Right renal pelvis (tissue), 4 donors: ENCODE results near the gene SMAD4. TPM values are rescaled to one million over a fixed set of nuclear protein-coding genes. Genes with fewer than 3 reads are reported as not detected.
"Not testable (repeated sequence)": the region's sequence is repeated elsewhere in the genome, so short reads cannot be mapped to it uniquely, and the experiment has no call there.

ENCODE experiments used
- DNase-seq, 4 donors: peaks; one replicate each; pipeline ENCODE4 v3.0.0-alpha.2; 2013; ENCODE audit warnings: low read depth in 4 of 4, low spot score in 3 of 4, missing footprints in 1 of 4
- polyA plus RNA-seq, 4 donors: library from polyadenylated mRNA; unstranded; fragments of 120-200 nt; gene quantifications; one replicate each; pipeline ENCODE4 v1.2.1, GENCODE V29; 2013; ENCODE audit not compliant: insufficient read length in 4 of 4

The SMAD4 gene
- polyA plus RNA-seq, 4 donors = 151 to 206 (median 189) TPM

DNA sequence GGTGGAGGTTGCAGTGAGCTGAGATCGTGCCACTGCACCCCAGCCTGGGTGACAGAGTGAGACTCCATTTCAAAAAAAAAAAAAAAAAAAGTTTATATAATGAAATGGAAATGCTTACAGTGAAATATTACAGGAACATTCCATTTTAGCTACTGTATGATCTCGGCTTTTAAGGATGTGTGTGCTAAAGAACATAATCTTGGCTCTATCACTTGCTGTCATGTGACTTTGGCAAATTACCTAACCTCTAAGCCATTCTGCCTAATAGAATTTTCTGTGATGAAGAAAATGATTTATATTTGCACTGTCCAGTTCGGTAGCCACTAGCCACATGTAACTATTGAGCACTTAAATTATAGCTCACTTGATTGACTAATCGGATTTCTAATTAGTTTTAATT is 36.3 kb downstream of the SMAD4 start:
- DNase-seq = no peak

DNA sequence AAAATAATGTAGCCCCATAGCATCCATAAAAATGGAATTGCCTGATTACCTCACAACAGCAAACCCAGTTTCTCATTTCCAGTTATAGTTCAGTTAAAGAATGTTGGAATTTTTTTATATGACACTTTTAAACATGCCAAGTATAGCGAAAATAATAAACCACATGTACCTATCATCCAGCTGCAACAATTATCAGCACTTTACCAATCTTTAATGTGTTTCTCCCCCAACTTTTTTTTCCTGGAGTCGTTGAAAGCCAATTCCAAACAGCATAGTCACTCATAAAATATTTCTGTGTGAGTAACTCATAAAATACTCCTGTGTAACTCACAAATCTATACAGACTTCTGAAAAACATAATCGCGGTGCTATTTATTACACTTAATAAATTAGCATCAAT is 38.1 kb downstream of the SMAD4 start:
- no peak for DNase-seq

DNA sequence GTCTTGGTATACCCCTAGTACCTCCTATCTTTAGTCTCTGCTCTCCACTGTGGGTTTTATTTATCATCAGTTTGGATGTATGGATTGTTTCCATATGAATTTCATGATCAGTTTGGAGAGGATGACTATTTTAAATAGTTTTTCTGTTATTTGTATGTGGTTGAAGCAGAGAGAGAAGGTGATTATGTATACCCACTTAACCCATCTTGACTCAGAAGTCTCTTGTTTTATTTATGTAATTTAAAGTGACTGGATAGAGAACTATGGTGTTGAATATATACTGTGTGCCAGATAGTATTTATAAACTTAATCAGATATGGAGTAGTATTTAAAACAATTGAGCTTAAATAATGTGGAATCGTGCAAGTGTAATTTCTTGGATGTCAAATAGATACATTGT is 39.9 kb downstream of the SMAD4 start:
- no peak for DNase-seq

DNA sequence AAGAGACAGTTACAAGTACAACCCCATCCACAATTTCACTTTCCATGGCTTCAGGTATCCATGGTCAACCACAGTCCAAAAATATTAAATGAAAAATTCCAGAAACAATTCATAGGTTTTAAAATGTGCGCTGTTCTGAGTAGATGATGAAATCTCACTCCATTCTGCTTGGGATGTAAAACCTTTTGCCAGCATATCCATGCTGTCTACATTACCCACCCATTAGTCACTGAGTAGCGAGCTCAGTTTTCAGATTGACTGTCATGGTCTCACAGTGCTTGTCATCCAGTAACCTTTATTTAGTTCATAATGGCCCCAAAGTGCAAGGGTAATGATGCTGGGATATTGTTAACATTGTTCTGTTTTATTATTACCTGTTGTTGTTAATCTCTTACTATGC is 40.5 kb downstream of the SMAD4 start:
- DNase-seq = no peak

DNA sequence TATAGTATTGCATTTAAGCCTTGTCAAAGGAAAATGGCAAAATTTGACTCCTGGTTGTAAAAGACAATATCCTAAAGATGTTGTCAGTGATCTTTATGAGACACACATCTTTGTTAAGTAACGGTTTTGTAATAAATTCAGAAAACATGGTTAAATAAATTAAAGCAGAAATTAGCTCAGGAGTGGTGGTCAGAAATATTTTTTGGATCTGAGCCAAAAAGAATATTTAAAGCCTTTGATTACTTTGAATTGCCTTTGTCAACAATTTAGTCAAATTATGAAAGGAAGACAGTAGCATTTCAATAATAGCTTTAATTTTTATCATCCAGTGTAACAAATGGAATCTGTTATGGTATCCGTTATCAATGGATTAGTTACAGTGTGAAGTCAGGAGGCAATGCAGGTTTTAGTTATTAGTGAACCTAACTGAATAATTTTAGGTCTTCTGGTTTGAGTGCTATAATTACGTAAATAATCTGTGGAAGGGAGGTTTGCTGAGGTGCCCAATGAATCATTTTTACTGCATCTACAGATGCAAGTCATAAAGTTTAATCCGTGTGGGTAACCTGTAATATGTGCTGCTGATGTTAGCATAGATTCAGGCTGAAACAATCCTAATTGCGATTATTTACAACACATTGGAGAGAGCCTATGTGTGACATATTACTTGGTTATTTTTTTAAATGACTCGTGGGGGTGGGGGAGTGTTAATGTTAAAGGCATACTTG is 42.7 kb downstream of the SMAD4 start:
- no peak for DNase-seq

GRCh38 chr18:51074605-51075004 is 44.6 kb downstream of the SMAD4 start:
- DNase-seq = no peak

GRCh38 chr18:51076503-51076902 is 46.5 kb downstream of the SMAD4 start:
- no peak for DNase-seq

DNA sequence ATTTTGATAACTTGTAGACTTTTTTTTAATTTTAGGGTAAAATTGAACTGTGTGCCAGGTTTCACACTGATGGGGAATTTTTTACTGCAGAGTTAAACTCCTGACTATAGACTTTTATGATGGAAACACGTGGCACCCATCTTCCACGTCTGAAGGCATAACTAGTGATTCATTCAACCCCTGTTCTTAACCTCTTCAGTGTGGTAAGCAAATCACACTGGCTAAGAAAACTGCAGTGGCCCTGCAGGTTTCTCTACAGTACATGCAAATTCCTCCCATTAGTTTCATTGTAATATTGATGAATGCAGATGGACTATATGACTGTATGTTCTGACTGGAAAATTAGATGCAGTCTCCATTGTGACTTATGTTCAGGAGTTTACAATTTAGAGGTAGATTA is 47.2 kb downstream of the SMAD4 start:
- no peak for DNase-seq

GRCh38 chr18:51078026-51078425 is 48.0 kb downstream of the SMAD4 start:
- DNase-seq = no peak

- no peak for DNase-seq
Observed at GRCh38 chr18:51082571-51083267, 52.7 kb downstream of the SMAD4 start.

GRCh38 chr18:51083398-51083797 is 53.4 kb downstream of the SMAD4 start:
- no peak for DNase-seq

GRCh38 chr18:51088410-51088809 is 58.4 kb downstream of the SMAD4 start:
- DNase-seq = no peak

DNA sequence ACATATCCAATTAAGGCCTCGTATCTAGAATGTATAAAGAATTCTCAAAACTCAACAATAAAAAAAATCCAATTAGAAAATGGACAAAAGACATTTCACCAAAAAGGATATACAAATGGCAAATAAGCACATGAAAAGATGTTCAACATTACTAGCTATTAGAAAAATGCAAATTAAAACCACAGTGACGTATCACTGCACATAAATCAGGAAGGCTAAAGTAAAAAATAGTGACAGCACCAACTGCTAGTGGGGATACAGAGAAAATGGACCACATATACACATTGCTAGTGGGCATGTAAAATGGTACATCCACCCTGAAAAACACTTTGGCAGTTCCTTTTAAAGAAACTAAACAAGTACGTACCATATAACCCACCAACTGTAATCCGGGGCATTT is 59.7 kb downstream of the SMAD4 start:
- DNase-seq = no peak

DNA sequence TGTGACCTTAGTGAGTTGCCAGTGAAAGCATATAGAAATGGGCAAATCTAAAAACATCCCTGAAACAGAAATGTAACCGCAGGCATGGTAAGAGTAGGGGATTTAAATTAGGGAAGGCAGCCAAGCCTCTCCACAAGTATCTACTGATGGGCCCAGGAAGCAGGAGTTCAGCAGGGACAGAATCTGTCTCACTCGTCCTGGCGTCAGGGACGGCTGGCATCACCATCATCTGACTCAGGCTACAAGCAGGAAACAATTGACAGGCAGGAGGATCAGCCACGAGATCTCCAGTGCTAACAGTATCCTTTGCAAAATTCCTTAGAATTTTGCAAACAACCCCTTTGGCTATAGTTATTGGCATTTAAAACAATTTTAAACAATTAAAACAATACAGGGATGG is 61.3 kb downstream of the SMAD4 start:
- DNase-seq = no peak

- no peak for DNase-seq
Observed at GRCh38 chr18:51092117-51092516, 62.1 kb downstream of the SMAD4 start.

DNA sequence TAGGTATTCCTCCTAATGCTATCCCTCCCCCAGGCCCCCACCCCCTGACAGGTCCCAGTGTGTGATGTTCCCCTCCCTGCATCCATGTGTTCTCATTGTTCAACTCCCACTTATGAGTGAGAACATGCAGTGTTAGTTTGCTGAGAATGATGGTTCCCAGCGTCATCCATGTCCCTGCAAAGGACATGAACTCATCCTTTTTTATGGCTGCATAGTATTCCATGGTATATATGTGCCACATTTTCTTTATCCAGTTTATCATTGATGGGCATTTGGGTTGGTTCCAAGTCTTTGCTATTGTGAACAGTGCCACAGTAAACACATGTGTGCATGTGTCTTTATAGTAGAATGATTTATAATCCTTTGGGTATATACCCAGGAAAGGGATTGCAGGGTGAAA is 63.0 kb downstream of the SMAD4 start:
- not testable (repeated sequence) for DNase-seq

- no peak for DNase-seq
Observed at GRCh38 chr18:51097021-51097822, 67.2 kb downstream of the SMAD4 start.

- DNase-seq = no peak
Observed at GRCh38 chr18:51098082-51098481, 68.1 kb downstream of the SMAD4 start.

DNA sequence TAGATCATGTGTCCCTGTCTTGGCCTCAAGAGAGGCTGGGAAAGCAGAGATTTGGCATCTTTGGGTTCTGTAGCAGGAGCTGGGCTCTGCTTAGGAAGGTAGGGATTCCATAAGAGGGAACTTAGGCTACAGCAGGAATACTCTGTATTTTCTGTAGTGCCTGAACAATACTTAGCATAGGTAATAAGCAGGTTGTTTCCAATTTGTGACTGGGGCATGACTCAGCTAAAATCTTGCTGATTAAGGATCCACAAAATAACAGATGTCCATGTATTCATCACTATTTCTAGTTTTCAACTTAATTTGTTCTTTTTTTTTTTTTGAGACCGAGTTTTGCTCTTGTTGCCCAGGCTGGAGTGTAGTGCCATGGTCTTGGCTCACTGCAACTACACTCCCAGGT is 68.5 kb downstream of the SMAD4 start:
- DNase-seq = no peak

DNA sequence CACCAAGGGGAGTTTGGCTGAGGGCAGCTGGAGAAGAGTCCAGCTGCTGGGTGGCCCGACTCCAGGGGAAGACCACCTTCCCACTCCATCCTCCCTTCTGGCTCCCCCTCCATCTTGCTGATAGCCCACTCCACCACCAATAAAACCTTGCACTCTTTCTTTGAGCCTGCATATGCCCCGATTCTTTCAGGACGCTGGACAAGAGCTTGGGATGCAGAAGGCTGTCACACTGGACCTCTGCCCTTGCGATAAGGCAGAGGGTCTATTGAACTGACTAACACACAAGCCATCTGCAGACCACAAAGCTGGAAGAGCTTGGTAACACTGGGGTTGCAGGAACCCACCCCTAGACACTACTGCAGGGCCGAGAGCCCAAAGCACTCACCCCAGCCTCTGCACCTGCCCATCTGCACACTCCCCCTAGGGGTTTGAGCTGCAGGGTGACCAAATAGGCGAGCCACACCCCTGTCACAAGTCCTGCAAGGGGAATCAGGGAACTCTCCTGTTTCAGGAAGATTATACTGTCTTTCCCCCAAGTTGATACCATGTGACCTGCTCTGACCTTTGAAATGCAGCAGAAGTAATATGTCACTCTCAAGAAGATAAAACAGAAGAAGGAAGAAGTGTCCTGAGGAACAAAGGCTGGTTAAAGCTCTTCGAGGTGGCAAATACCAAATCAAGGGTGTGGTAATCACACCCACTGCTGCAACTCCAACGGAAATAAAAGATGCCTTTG is 70.5 kb downstream of the SMAD4 start:
- DNase-seq = no peak

GRCh38 chr18:51107082-51107481 is 77.1 kb downstream of the SMAD4 start:
- DNase-seq = no peak
